ENCODE results near the gene S1PR5. TPM values are rescaled to one million over a fixed set of nuclear protein-coding genes. Genes with fewer than 3 reads are reported as not detected.
A peak's percentile ranks its signal among the peaks of the same experiment; 100 is the strongest.
"Not testable (repeated sequence)": the region's sequence is repeated elsewhere in the genome, so short reads cannot be mapped to it uniquely, and the experiment has no call there.

The S1PR5 gene
- total and polyA plus RNA-seq, 3 experiments from 2014 or later = 1.5 to 90.3 (median 1.8) TPM

GRCh38 chr19:10544242-10544752 lies 27.1 kb upstream of the S1PR5 start:
- H3K4me3 Mint-ChIP-seq = peak overlapping the region; percentile 90 to 96 (median 93)
- no peaks in the 10 kb centered on the region for H3K9me3 Mint-ChIP-seq
- H3K27me3 Mint-ChIP-seq = peaks cover 2 to 3% of the 10 kb centered on the region in 2 donors

DNA sequence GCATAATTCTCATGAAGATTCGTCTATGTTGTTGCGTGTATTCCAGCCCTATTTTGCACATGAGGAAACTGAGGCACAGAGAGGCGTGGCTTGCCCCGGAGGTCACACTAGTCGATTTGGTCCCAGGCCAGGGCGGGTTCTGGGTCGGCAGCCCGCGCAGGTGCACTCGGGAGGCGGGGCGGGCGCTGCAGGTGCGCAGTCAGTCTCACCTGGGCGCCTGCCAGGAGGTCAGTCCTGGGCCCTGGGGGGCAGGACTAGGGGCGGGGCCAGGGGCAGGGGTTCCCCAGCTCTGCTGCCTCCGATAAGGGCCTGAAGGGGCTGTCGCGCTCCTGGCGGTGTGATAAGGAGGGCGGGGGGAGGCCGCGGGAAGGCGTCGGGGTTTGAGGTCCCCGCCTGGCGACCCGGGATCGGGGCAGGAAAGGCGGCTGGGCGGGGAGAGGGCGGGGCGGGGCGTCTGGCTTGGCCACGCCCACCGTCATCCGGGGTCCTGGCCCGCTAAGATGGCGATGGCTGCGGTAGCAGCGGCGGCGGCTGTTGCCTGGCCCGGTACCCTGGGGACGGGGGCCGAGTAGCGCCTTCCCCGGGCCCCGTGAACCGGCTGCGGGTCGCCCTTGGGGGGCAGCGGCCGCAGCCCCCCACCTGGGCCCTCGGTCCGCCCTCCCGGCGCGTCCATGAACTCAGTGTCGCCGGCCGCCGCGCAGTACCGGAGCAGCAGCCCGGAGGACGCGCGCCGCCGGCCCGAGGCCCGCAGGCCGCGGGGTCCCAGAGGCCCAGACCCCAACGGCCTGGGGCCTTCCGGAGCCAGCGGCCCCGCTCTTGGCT lies 26.4 kb upstream of the S1PR5 start, which contains the start of gene ATG4D:
Gene ATG4D, plus strand, starts transcription at position 485 of the 822 bp plus-strand sequence. Its CDS starts 187 bp downstream, at position 672.
- H3K4me3 ChIP-seq (ENCODE audit: low read length) = peak within 1 kb of the TSS; percentile 61
- H3K9me3 Mint-ChIP-seq = no peaks in the 10 kb centered on the region
- POLR2A ChIA-PET = interaction anchor here (0.8 to 2.7 kb wide), 5 partner anchors 10 to 110 kb away, joined by 3 to 14 read pairs (median 3); partner anchors contain the start of gene KRI1
- peak within 1 kb of the TSS; percentile 79 for H3K27ac ChIP-seq (ENCODE audit: low read depth, low read length)
- peaks cover 6% of the 10 kb centered on the region for H3K36me3 ChIP-seq (ENCODE audit: insufficient read depth, low read length)
- H3K9me3 ChIP-seq (ENCODE audit: low read length) = no peaks in the 10 kb centered on the region
- peak within 1 kb of the TSS; percentile 86 to 97 (median 93) for H3K27ac Mint-ChIP-seq
- peak within 1 kb of the TSS; percentile 90 to 96 (median 93) for H3K4me3 Mint-ChIP-seq
- peaks cover 2 to 8% of the 10 kb centered on the region in 2 donors for H3K27me3 Mint-ChIP-seq
- H3K4me1 ChIP-seq (ENCODE audit: insufficient read depth, low read length) = peaks cover 17% of the 10 kb centered on the region
- DNase-seq = peak; percentile 78 to 88 (median 81)
- H3K36me3 Mint-ChIP-seq = peaks cover 0 to 19% (median 0%) of the 10 kb centered on the region in 3 donors
- peaks cover 11 to 27% (median 14%) of the 10 kb centered on the region in 3 donors for H3K4me1 Mint-ChIP-seq
- CTCF ChIA-PET = interaction anchor here (0.9 to 4.0 kb wide), 9 partner anchors 9 to 101 kb away, joined by 3 to 56 read pairs (median 6); partner anchors contain the start of genes CDKN2D and S1PR5
- no peaks in the 10 kb centered on the region for H3K27me3 ChIP-seq (ENCODE audit: insufficient read depth, low read length, poor library complexity, severe bottlenecking)

More at GRCh38 chr19:10544242-10544752, 27.1 kb upstream of the S1PR5 start:
- Histone ChIP-seq H3K4me1 (ENCODE audit: insufficient read depth, low read length) (peaks cover 17% of the 10 kb centered on the region), H3K4me3 (ENCODE audit: low read length) (peak overlapping the region; percentile 61), H3K27ac (ENCODE audit: low read depth, low read length) (peak overlapping the region; percentile 79), H3K36me3 (ENCODE audit: insufficient read depth, low read length) (peaks cover 12% of the 10 kb centered on the region), H3K9me3 (ENCODE audit: low read length) (no peaks in the 10 kb centered on the region), H3K27me3 (ENCODE audit: insufficient read depth, low read length, poor library complexity, severe bottlenecking) (no peaks in the 10 kb centered on the region)
- H3K4me1 Mint-ChIP-seq = peaks cover 11 to 27% (median 14%) of the 10 kb centered on the region in 3 donors
- CTCF ChIA-PET = interaction anchor here (0.9 kb wide), 1 partner anchor 52 kb away, joined by 3 read pairs; no protein-coding TSS in a partner anchor
- POLR2A ChIA-PET = interaction anchor here (0.6 to 1.5 kb wide), 5 partner anchors 22 to 109 kb away, joined by 3 to 5 read pairs (median 3); partner anchors contain the start of genes KRI1 and S1PR5
- peak overlapping the region; percentile 76 to 97 (median 93) for H3K27ac Mint-ChIP-seq
- H3K36me3 Mint-ChIP-seq = peaks cover 0 to 26% (median 0%) of the 10 kb centered on the region in 3 donors
- DNase-seq = no peak

DNA sequence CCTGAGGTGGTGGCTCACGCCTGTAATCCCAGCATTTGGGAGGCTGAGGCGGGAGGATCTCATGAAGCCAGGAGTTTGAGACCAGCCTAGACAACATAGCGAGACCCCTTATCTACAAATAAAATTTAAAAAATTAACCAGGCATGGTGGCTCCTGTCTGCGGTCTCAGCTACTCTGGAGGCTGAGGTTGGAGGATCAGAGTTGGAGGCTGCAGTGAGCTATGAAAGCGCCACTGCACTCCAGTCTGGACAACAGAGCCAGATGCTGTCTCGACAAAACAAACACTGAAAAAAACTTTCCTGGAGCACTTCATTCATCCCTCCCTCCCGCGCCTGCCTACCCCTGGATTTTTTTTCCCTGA lies 25.8 kb upstream of the S1PR5 start:
- Histone ChIP-seq H3K4me3 (ENCODE audit: low read length) (peak overlapping the region; percentile 61), H3K27ac (ENCODE audit: low read depth, low read length) (no peak overlapping the region), H3K9me3 (ENCODE audit: low read length) (no peaks in the 10 kb centered on the region), H3K4me1 (ENCODE audit: insufficient read depth, low read length) (peaks cover 17% of the 10 kb centered on the region), H3K27me3 (ENCODE audit: insufficient read depth, low read length, poor library complexity, severe bottlenecking) (no peaks in the 10 kb centered on the region), H3K36me3 (ENCODE audit: insufficient read depth, low read length) (no peaks in the 10 kb centered on the region)
- H3K4me3 Mint-ChIP-seq = peak overlapping the region; percentile 74 to 90 (median 85)
- ChIA-PET POLR2A (interaction anchor here (0.6 to 2.7 kb wide), 6 partner anchors 11 to 110 kb away, joined by 3 to 14 read pairs (median 6); partner anchors contain the start of gene KRI1), CTCF (interaction anchor here (0.9 to 4.0 kb wide), 9 partner anchors 10 to 102 kb away, joined by 3 to 56 read pairs (median 6); partner anchors contain the start of genes CDKN2D and S1PR5)
- H3K9me3 Mint-ChIP-seq = no peaks in the 10 kb centered on the region
- peaks cover 2 to 13% of the 10 kb centered on the region in 2 donors for H3K27me3 Mint-ChIP-seq
- H3K4me1 Mint-ChIP-seq = peaks cover 11 to 24% (median 14%) of the 10 kb centered on the region in 3 donors
- DNase-seq = no peak
- peaks cover 0 to 13% (median 0%) of the 10 kb centered on the region in 3 donors for H3K36me3 Mint-ChIP-seq
- H3K27ac Mint-ChIP-seq = peak overlapping the region; percentile 74 to 91 (median 88)

GRCh38 chr19:10539016-10539415 lies 21.8 kb upstream of the S1PR5 start:
- H3K27me3 ChIP-seq (ENCODE audit: insufficient read depth, low read length, poor library complexity, severe bottlenecking); H3K4me3 ChIP-seq (ENCODE audit: low read length); H3K36me3 Mint-ChIP-seq; POLR2A ChIA-PET; H3K9me3 Mint-ChIP-seq; H3K4me1 ChIP-seq (ENCODE audit: insufficient read depth, low read length); H3K9me3 ChIP-seq (ENCODE audit: low read length); H3K4me1 Mint-ChIP-seq; DNase-seq; CTCF ChIA-PET; H3K36me3 ChIP-seq (ENCODE audit: insufficient read depth, low read length); H3K27ac ChIP-seq (ENCODE audit: low read depth, low read length): not testable (repeated sequence)
- Mint-ChIP-seq H3K27me3 (peaks cover 7 to 20% of the 10 kb centered on the region in 2 donors), H3K4me3 (peak overlapping the region in 1 of 7 donors; percentile 35), H3K27ac (peak overlapping the region in 1 of 8 donors; percentile 24)

GRCh38 chr19:10538204-10538983 lies 21.1 kb upstream of the S1PR5 start:
- Mint-ChIP-seq H3K9me3 (no peaks in the 10 kb centered on the region), H3K4me3 (peak overlapping the region in 1 of 7 donors; percentile 35), H3K36me3 (no peaks in the 10 kb centered on the region), H3K27me3 (peaks cover 7 to 20% of the 10 kb centered on the region in 2 donors), H3K27ac (peak overlapping the region in 1 of 8 donors; percentile 24), H3K4me1 (peaks cover 2 to 4% (median 3%) of the 10 kb centered on the region in 3 donors)
- CTCF ChIA-PET = interaction anchor here (1.0 to 1.3 kb wide), 2 partner anchors 25 to 27 kb away, joined by 3 to 4 read pairs; no protein-coding TSS in a partner anchor
- H3K9me3 ChIP-seq (ENCODE audit: low read length) = no peaks in the 10 kb centered on the region
- no peak overlapping the region for H3K4me3 ChIP-seq (ENCODE audit: low read length)
- DNase-seq = no peak
- H3K27me3 ChIP-seq (ENCODE audit: insufficient read depth, low read length, poor library complexity, severe bottlenecking) = no peaks in the 10 kb centered on the region
- peaks cover 5% of the 10 kb centered on the region for H3K4me1 ChIP-seq (ENCODE audit: insufficient read depth, low read length)
- H3K27ac ChIP-seq (ENCODE audit: low read depth, low read length) = no peak overlapping the region
- POLR2A ChIA-PET = no interaction called here
- H3K36me3 ChIP-seq (ENCODE audit: insufficient read depth, low read length) = no peaks in the 10 kb centered on the region

- Histone ChIP-seq H3K4me1 (ENCODE audit: insufficient read depth, low read length) (no peaks in the 10 kb centered on the region), H3K27ac (ENCODE audit: low read depth, low read length) (no peak overlapping the region), H3K9me3 (ENCODE audit: low read length) (no peaks in the 10 kb centered on the region), H3K4me3 (ENCODE audit: low read length) (no peak overlapping the region), H3K27me3 (ENCODE audit: insufficient read depth, low read length, poor library complexity, severe bottlenecking) (no peaks in the 10 kb centered on the region), H3K36me3 (ENCODE audit: insufficient read depth, low read length) (no peaks in the 10 kb centered on the region)
- Mint-ChIP-seq H3K4me3 (no peak overlapping the region), H3K27me3 (peaks cover 7 to 21% of the 10 kb centered on the region in 2 donors), H3K9me3 (no peaks in the 10 kb centered on the region), H3K36me3 (no peaks in the 10 kb centered on the region), H3K4me1 (no peaks in the 10 kb centered on the region), H3K27ac (no peak overlapping the region)
- DNase-seq = no peak
- POLR2A ChIA-PET = no interaction called here
- CTCF ChIA-PET = interaction anchor here (1.0 to 1.3 kb wide), 2 partner anchors 25 to 27 kb away, joined by 3 to 4 read pairs; no protein-coding TSS in a partner anchor
Observed at GRCh38 chr19:10537668-10538067, 20.4 kb upstream of the S1PR5 start.

DNA sequence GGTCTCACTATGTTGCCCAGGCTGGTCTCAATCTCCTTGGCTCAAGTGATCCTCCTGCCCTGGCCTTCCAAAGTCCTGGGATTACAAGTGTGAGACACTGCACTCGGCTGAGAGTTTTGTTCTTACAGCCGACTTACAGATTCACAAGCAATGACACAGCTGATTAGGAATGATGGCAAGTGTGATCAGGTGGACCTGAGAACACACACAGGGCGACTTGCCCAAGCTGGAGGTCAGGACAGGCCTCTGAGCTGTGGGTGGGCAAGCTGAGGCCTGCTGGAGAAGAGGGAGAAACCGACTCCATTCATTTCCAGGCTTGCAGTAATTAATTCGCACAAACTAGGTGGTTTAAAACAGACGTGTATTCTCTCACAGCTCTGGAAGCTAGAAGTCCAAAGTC lies 18.4 kb upstream of the S1PR5 start:
- no peaks in the 10 kb centered on the region for H3K9me3 Mint-ChIP-seq
- ChIA-PET CTCF (interaction anchor here (1.0 to 1.9 kb wide), 4 partner anchors 17 to 109 kb away, joined by 3 to 6 read pairs (median 4); partner anchors contain the start of genes CDKN2D and S1PR5), POLR2A (no interaction called here)
- Histone ChIP-seq H3K4me1 (ENCODE audit: insufficient read depth, low read length) (no peaks in the 10 kb centered on the region), H3K4me3 (ENCODE audit: low read length) (no peak overlapping the region), H3K36me3 (ENCODE audit: insufficient read depth, low read length) (no peaks in the 10 kb centered on the region), H3K27me3 (ENCODE audit: insufficient read depth, low read length, poor library complexity, severe bottlenecking) (no peaks in the 10 kb centered on the region), H3K27ac (ENCODE audit: low read depth, low read length) (no peak overlapping the region), H3K9me3 (ENCODE audit: low read length) (no peaks in the 10 kb centered on the region)
- no peak overlapping the region for H3K4me3 Mint-ChIP-seq
- H3K27ac Mint-ChIP-seq = no peak overlapping the region
- peaks cover 7 to 26% of the 10 kb centered on the region in 2 donors for H3K27me3 Mint-ChIP-seq
- H3K4me1 Mint-ChIP-seq = peaks cover 0 to 3% (median 0%) of the 10 kb centered on the region in 3 donors
- H3K36me3 Mint-ChIP-seq = no peaks in the 10 kb centered on the region
- no peak for DNase-seq
